IMR-90 (cell line): ENCODE measurements around the gene TAPT1. TPM values are rescaled to one million over a fixed set of nuclear protein-coding genes. Genes with fewer than 3 reads are reported as not detected.

Experiments used
- microRNA-seq, 2 experiments: library from miRNA; stranded (forward) in 1 of 2; unstranded in 1 of 2; fragments of 10-50 nt in 1 of 2; fragments of <30 nt in 1 of 2; gene quantifications in 1 of 2; microRNA quantifications in 1 of 2; one replicate each; pipeline versions ENCODE3 to v1.1.0; 2013 to 2020; ENCODE audit not compliant: insufficient read depth in 1 of 2, insufficient read length in 1 of 2, unreplicated experiment in 1 of 2
- polyA plus RNA-seq, 3 experiments: library from polyadenylated mRNA; depleted of rRNA; stranded (reverse); fragments of >200 nt; gene quantifications; 2 replicates each; pipeline ENCODE4 v1.2.3, GENCODE V29; 2012; ENCODE audit warnings: low replicate concordance in 1 of 3
- small RNA-seq, 5 experiments: library from RNA; depleted of rRNA; stranded (forward); fragments of <200 nt; gene quantifications; one replicate each; pipeline ENCODE3, GENCODE V24; 2012
- total RNA-seq: library from RNA; depleted of rRNA; stranded (reverse); fragments of >200 nt; gene quantifications from 2 replicates; pipeline ENCODE4 v1.2.3, GENCODE V29; 2012; rRNA removed

TAPT1 gene
- total and polyA plus RNA-seq, 2 of the 4 experiments (the other 2 are of a cell fraction): 5.6 to 12.2 TPM

Small RNA genes within 50 kb of the gene (microRNA-seq; reads per million reads assigned to microRNA genes)
- gene RPS21P4 (ENCODE audit: insufficient read depth, insufficient read length): not detected

Small RNA genes within 50 kb of the gene (small RNA-seq; reads per million reads assigned to genes)
- gene RPS21P4: 0 reads per million in 5 experiments

Other genes with a start within 250 kb of the TAPT1 start
- gene PROM1, start 142.4 kb downstream of the TAPT1 start, total RNA-seq: not detected in 2 replicates
- not detected in 2 replicates for gene PROM1, start 142.4 kb downstream of the TAPT1 start, polyA plus RNA-seq (2012; rRNA removed)